Skeletal muscle tissue (tissue), 4 donors: ENCODE data around the gene KCNJ11. TPM values are rescaled to one million over a fixed set of nuclear protein-coding genes. Genes with fewer than 3 reads are reported as not detected.
A peak's percentile ranks its signal among the peaks of the same experiment; 100 is the strongest.

Experiments
- H3K27ac ChIP-seq: one replicate; pipeline ENCODE4 v1.7.0; 2013; ENCODE audit warnings: mild to moderate bottlenecking, low read depth, low read length, inconsistent platforms
- H3K27me3 ChIP-seq, 3 donors: one replicate each; pipeline ENCODE4 v1.7.0; 2013; ENCODE audit warnings: low read length in 3 of 3; ENCODE audit not compliant: control insufficient read depth in 3 of 3, insufficient read depth in 3 of 3
- H3K36me3 ChIP-seq, 3 donors: one replicate each; pipeline ENCODE4 v1.7.0; 2013; ENCODE audit warnings: low read length in 3 of 3; ENCODE audit not compliant: control insufficient read depth in 3 of 3, insufficient read depth in 3 of 3
- H3K4me1 ChIP-seq, 3 donors: one replicate each; pipeline ENCODE4 v1.7.0; 2013; ENCODE audit warnings: low read length in 3 of 3, mild to moderate bottlenecking in 3 of 3; ENCODE audit not compliant: control insufficient read depth in 3 of 3, insufficient read depth in 3 of 3
- H3K4me3 ChIP-seq, 3 donors: one replicate each; pipeline ENCODE4 v1.7.0; 2013; ENCODE audit warnings: low read length in 3 of 3
- H3K9ac ChIP-seq, 3 donors: one replicate each; pipeline ENCODE4 v1.7.0; 2013; ENCODE audit warnings: low read length in 3 of 3, mild to moderate bottlenecking in 3 of 3, moderate library complexity in 2 of 3, low read depth in 1 of 3
- H3K9me3 ChIP-seq, 3 donors: one replicate each; pipeline ENCODE4 v1.7.0; 2013; ENCODE audit warnings: low read length in 3 of 3; ENCODE audit not compliant: control insufficient read depth in 3 of 3
- total RNA-seq: library from RNA; depleted of rRNA; stranded (reverse); fragments of >200 nt; gene quantifications from one replicate; pipeline ENCODE4 v1.2.3, GENCODE V29; 2014
- donor health status: Osteomylitis.

Gene KCNJ11
- total RNA-seq, 1 donor from 2014 or later = 28.2 TPM

GRCh38 chr11:17421781-17422180, 33.3 kb upstream of the KCNJ11 start:
- Histone ChIP-seq H3K4me1 (peaks cover 16 to 31% (median 24%) of the 10 kb centered on the region in 3 donors), H3K9ac (peak overlapping the region in 1 of 3 donors; percentile 64), H3K9me3 (no peaks in the 10 kb centered on the region), H3K27me3 (no peaks in the 10 kb centered on the region), H3K36me3 (no peaks in the 10 kb centered on the region), H3K27ac (no peak overlapping the region), H3K4me3 (peak overlapping the region in 1 of 3 donors; percentile 9)

GRCh38 chr11:17418444-17419081, 30.1 kb upstream of the KCNJ11 start:
- Histone ChIP-seq H3K4me1 (peaks cover 31 to 53% (median 50%) of the 10 kb centered on the region in 3 donors), H3K9ac (no peak overlapping the region), H3K9me3 (no peaks in the 10 kb centered on the region), H3K36me3 (no peaks in the 10 kb centered on the region), H3K27me3 (no peaks in the 10 kb centered on the region), H3K4me3 (no peak overlapping the region), H3K27ac (no peak overlapping the region)

GRCh38 chr11:17416492-17416891, 28.0 kb upstream of the KCNJ11 start:
- Histone ChIP-seq H3K9me3 (no peaks in the 10 kb centered on the region), H3K27me3 (no peaks in the 10 kb centered on the region), H3K4me3 (no peak overlapping the region), H3K4me1 (peaks cover 25 to 46% (median 42%) of the 10 kb centered on the region in 3 donors), H3K36me3 (no peaks in the 10 kb centered on the region), H3K9ac (peak overlapping the region; percentile 8 to 71 (median 26)), H3K27ac (peak overlapping the region; percentile 97)

GRCh38 chr11:17415523-17416104, 27.2 kb upstream of the KCNJ11 start:
- Histone ChIP-seq H3K27ac (peak overlapping the region; percentile 97), H3K4me1 (peaks cover 19 to 39% (median 34%) of the 10 kb centered on the region in 3 donors), H3K9ac (peak overlapping the region in 2 of 3 donors; percentile 64 to 71), H3K36me3 (no peaks in the 10 kb centered on the region), H3K4me3 (no peak overlapping the region), H3K27me3 (no peaks in the 10 kb centered on the region), H3K9me3 (no peaks in the 10 kb centered on the region)

- Histone ChIP-seq H3K36me3 (no peaks in the 10 kb centered on the region), H3K27me3 (no peaks in the 10 kb centered on the region), H3K9ac (peak overlapping the region in 1 of 3 donors; percentile 64), H3K4me3 (no peak overlapping the region), H3K4me1 (peaks cover 19 to 39% (median 34%) of the 10 kb centered on the region in 3 donors), H3K27ac (peak overlapping the region; percentile 97), H3K9me3 (no peaks in the 10 kb centered on the region)
These were observed 26.5 kb upstream of the KCNJ11 start for GRCh38 chr11:17414992-17415391.

GRCh38 chr11:17414317-17414737, 25.9 kb upstream of the KCNJ11 start:
- Histone ChIP-seq H3K4me3 (no peak overlapping the region), H3K4me1 (peaks cover 19 to 39% (median 34%) of the 10 kb centered on the region in 3 donors), H3K27me3 (no peaks in the 10 kb centered on the region), H3K9me3 (no peaks in the 10 kb centered on the region), H3K9ac (no peak overlapping the region), H3K27ac (no peak overlapping the region), H3K36me3 (no peaks in the 10 kb centered on the region)

GRCh38 chr11:17413414-17414316, 25.2 kb upstream of the KCNJ11 start:
- Histone ChIP-seq H3K9ac (no peak overlapping the region), H3K9me3 (no peaks in the 10 kb centered on the region), H3K27me3 (no peaks in the 10 kb centered on the region), H3K4me1 (peaks cover 19 to 39% (median 34%) of the 10 kb centered on the region in 3 donors), H3K27ac (no peak overlapping the region), H3K4me3 (no peak overlapping the region), H3K36me3 (no peaks in the 10 kb centered on the region)

GRCh38 chr11:17412488-17413180, 24.2 kb upstream of the KCNJ11 start:
- peaks cover 19 to 39% (median 27%) of the 10 kb centered on the region in 3 donors for H3K4me1 ChIP-seq
- no peaks in the 10 kb centered on the region for H3K27me3 ChIP-seq
- no peak overlapping the region for H3K4me3 ChIP-seq
- no peaks in the 10 kb centered on the region for H3K36me3 ChIP-seq
- H3K9me3 ChIP-seq = no peaks in the 10 kb centered on the region
- no peak overlapping the region for H3K27ac ChIP-seq
- no peak overlapping the region for H3K9ac ChIP-seq

- no peak overlapping the region for H3K9ac ChIP-seq
- no peak overlapping the region for H3K27ac ChIP-seq
- peaks cover 16 to 36% (median 26%) of the 10 kb centered on the region in 3 donors for H3K4me1 ChIP-seq
- no peaks in the 10 kb centered on the region for H3K27me3 ChIP-seq
- H3K4me3 ChIP-seq = no peak overlapping the region
- H3K36me3 ChIP-seq = no peaks in the 10 kb centered on the region
- no peaks in the 10 kb centered on the region for H3K9me3 ChIP-seq
These were observed 23.0 kb upstream of the KCNJ11 start for GRCh38 chr11:17411418-17411817.
